Hematopoietic multipotent progenitor cell treated with erythropoietin and hydrocortisone succinate and interleukin-3 and kit ligand, for 15 days (in vitro differentiated cells): ENCODE measurements around the gene AIDA.
A peak's percentile ranks its signal among the peaks of the same experiment; 100 is the strongest.
"Not testable (repeated sequence)": the region's sequence is repeated elsewhere in the genome, so short reads cannot be mapped to it uniquely, and the experiment has no call there.

Source experiments
- DNase-seq: peaks from one replicate; pipeline ENCODE4 v3.0.0-alpha.2; 2015; ENCODE audit warnings: low spot score

AIDA gene, protein sequence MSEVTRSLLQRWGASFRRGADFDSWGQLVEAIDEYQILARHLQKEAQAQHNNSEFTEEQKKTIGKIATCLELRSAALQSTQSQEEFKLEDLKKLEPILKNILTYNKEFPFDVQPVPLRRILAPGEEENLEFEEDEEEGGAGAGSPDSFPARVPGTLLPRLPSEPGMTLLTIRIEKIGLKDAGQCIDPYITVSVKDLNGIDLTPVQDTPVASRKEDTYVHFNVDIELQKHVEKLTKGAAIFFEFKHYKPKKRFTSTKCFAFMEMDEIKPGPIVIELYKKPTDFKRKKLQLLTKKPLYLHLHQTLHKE

GRCh38 chr1:222712253-222713090 is at the start of gene AIDA, which contains the start of gene BROX:
Gene AIDA, minus strand, starts transcription at chr1:222712491. Its CDS starts 174 bp downstream, at chr1:222712317.
Gene BROX, plus strand, starts transcription at chr1:222712564. Its CDS starts 3,136 bp downstream, at chr1:222715700.
- DNase-seq: peak; percentile 92

DNA sequence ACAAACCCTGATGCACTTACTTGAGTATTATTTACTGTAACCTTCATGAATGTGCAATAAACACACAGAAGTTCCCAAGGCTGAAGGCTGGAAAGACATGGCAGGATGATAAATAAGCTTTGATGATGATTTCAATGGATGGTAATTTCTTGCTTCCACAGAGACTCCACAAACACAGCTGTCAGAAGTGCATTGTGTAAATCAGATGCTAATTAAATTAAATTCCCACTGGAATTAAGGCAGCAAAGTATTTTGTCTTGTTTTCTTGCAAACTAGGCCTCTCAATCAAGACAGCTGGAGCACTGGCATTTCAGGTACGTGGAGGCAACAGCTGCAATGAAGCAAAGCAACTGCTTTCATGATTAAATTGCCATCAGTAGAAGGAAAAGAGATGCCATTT is 48.8 kb upstream of the AIDA start:
- no peak for DNase-seq

GRCh38 chr1:222759451-222760035 is 47.3 kb upstream of the AIDA start:
- no peak for DNase-seq

- no peak for DNase-seq
These were observed 45.5 kb upstream of the AIDA start for GRCh38 chr1:222757646-222758268.

DNA sequence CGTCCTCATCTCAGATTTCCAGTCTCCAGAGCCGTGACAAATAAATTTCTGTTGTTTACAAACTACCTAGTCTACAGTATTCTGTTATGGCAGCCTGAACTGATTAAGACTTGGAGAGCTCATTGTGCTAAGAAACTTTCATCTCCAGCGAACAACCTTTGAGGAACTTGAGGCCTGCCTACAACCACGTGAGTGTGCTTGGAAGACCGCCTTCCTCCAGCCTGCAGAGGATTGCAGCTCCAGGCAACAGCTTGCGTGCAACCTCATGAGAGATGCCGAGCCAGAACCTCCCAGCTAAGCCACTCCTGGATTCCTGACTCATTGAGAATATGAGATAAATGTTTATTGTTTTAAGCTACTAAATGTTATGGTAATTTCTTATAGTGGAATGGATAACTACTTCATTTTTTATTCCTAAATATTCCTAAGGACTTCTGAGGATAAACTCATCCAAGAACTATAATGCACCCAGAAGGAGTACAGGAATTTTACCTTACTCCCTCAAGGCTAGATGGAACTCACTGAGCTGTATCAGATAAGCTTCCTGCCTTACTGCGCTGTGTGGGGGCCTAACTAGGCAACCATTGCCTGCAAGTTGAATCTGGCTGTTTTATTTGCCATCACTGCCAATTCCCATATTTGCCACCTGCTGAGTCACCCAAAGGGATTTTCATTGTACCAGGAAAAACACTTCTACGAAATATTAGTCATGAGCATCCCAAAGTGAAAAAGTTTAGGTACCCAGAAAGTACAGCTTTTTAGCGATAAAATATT is 42.3 kb upstream of the AIDA start:
- DNase-seq: no peak

- DNase-seq: no peak
These were observed 39.0 kb upstream of the AIDA start for GRCh38 chr1:222751255-222751654.

GRCh38 chr1:222750651-222751050 is 38.4 kb upstream of the AIDA start:
- DNase-seq: no peak

DNA sequence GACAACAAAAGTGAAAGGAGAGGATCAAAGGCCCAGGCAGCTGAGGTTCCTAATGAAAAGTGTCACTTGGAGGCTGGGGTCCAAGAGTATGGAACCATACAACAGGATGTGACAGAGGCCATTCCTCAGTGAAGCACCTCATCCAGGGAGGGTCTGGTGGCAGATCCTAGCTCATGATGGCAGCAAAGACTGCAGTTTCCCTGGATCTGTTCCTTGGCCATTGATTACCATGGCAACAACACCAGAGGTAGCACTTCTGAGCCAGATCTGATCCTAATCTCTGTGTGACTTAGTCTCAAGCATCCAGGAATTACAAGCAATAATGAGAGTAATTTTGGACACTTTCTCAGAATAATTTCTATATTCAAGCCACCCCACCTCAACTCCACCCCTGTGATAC is 37.6 kb upstream of the AIDA start:
- no peak for DNase-seq

DNA sequence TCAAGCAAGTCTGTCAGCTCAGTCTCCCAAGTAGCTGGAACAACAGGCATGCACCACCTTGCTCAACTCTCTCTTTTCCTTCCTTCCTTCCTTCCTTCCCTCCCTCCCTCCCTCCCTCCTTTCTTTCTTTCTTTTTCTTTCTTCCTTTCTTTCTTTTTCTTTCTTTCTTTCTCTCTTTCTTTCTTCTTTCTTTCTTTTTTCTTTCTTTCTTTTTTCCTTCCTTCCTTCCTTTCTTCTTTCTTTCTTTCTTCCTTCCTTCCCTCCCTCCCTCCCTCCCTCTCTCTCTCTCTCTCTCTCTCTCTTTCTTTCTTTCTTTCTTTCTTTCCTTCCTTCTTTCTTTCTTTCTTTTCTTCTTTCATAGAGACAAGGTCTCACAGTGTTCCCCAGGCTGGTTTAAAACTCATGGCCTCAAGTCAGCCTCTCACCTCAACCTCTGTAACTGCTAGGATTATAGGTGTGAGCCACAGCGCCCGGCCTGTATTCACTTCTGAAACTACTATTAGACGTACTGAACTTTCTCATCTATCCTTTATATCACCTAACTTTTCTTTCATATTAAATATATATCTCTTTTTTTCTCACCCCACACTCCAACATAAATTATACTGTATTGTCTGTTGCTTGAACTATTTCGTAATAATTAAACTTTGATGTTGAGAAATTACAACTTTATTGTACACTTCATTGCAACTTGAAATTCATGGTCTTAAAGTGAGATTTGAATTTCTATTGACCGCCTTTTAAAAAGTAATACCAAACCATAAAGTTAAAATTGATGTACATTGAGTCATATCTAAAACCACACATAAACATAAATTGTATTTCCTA is 29.6 kb upstream of the AIDA start:
- DNase-seq: not testable (repeated sequence)

GRCh38 chr1:222739929-222740328 is 27.6 kb upstream of the AIDA start:
- no peak for DNase-seq

DNA sequence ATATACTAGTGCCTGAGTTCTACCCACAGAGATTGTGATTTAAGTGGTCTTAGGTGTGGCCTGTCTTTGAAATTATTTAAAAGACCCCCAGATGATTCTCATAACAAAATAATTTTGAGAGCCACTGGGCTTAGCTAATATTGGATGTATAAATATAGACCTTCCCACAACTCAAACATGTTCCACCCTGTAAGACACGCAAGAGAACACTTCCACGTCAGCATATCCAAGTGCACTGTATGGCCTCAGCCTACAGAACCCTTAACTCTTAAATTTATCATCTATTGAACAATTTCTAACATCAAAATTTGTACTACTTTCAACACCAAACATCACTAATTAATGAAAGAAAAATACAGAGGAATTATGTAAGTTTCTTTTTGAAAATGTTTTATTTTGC is 27.2 kb upstream of the AIDA start:
- DNase-seq: no peak

DNA sequence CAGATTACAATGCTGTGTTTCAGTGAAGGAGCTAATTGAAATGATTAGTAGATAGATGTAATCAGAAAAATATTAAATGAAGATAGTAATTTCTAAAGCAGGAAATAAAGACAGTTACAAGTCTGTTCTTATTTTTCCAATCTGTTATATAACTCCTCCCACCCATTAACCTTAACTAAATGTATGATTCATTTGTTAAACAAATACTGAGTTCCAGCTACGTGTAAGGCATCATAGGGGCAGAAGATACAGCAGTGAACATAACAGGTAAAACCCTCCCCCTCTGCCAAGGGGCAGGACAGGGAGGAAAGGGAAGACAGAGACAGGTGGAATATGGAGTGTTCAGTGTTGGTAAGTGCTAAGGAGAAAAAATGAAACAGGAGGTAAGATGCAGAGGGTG is 24.7 kb upstream of the AIDA start, which contains the start of gene FAM177B:
Gene FAM177B (plus strand): TSS at position 231 of the 400 bp plus-strand sequence. CDS start 9,344 bp downstream, outside the sequence.
- DNase-seq: no peak

DNA sequence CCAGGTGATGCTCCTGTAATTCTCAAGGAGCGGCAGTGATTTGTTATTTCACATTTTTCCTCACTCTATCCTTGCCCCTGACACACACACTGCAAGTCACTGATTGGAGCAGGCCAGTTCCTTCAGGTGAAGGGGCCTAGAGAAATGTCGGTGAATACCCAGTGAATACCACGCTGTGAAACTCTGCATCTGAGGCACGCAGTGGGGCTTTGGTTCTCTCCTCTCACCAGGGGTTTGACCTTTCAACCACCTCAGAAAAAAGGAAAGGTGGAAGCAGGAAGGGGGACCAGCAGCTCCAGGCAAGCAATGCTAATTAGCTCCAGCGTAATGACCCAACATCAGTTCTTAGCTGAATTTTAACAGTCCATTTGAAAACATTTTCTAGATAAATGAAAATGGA is 24.2 kb upstream of the AIDA start:
- no peak for DNase-seq

GRCh38 chr1:222734740-222735139 is 22.4 kb upstream of the AIDA start:
- DNase-seq: no peak

DNA sequence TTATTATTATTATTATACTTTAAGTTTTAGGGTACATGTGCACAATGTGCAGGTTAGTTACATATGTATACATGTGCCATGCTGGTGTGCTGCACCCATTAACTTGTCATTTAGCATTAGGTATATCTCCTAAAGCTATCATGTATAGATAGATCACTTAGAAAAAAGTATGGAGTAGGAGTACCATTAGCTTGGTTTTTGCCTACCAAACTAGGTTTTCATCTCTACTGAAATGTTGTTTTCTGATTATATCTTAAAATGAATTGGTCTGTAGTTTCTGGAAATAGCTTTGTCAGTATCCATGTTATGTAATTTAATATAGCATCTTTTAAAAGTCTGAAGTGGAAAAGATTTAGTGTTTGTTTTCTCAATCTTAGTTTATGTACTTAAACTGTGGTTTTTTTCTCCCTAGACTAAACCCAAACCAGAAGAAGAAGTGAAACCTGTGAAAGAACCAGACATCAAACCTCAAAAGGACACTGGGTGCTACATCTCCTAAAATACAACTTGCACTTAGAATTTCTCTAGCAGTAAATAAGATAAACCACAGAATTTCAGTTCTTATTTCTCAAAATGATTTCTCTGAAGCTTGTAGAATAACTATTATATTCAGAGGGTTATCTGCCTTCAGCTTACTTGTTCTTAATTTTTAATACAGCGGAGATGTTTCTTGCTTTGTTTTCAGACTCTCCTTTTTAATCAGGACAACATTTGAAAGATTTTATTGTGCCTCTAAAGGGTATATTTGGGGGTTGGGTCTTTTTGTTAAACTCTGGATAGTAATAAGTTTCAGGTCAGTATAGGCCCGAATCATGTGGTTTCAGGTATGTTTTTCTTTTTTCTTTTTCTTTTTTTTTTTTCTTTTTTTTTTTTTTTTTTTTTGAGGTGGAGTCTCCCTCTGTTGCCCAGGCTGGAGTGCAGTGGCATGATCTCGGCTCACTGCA is 20.2 kb upstream of the AIDA start:
- no peak for DNase-seq

- no peak for DNase-seq
These were observed 18.6 kb upstream of the AIDA start for GRCh38 chr1:222730866-222731265.

DNA sequence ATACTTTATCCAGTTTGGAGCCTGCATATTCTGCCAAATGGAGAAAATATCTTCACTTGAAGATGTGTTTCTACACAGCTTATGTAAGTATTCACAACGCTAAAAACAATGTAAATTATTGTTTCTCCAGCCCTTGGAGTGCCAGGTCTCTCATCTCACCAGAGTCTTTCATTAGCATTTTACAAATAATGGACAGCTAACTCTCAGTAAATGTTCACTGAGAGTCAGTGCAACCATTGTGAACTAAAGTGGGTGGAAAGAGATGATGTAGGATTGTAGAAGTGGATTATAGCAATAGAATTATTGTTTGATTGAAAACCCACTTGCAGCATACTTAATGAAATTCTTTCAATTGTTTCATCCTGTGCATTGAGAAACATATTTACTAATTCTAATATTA is 16.5 kb upstream of the AIDA start:
- no peak for DNase-seq

- no peak for DNase-seq
These were observed 4.1 kb upstream of the AIDA start for GRCh38 chr1:222716393-222716792.
